Esophagus muscularis mucosa (tissue), 4 donors: ENCODE measurements around the gene ERN1. TPM values are rescaled to one million over a fixed set of nuclear protein-coding genes. Genes with fewer than 3 reads are reported as not detected.

Source experiments
- DNase-seq: peaks from one replicate; pipeline ENCODE4 v3.0.0-alpha.2; 2017; ENCODE audit errors: extremely low spot score
- H3K27ac ChIP-seq, 4 donors: fragments of 200-600 bp; sonication (generic); replicated peaks in 1 of 4; 1 replicate in 3 of 4; 2 replicates in 1 of 4; pipeline ENCODE4 v1.5.1; 2016 to 2019; ENCODE audit warnings: mild to moderate bottlenecking in 1 of 4
- H3K27me3 ChIP-seq, 4 donors: fragments of 200-600 bp; sonication (generic); one replicate each; pipeline versions ENCODE4 v1.5.1 to v1.6.0; 2016 to 2019
- H3K36me3 ChIP-seq, 4 donors: fragments of 200-600 bp; sonication (generic); one replicate each; pipeline ENCODE4 v1.5.1; 2016 to 2019
- H3K4me1 ChIP-seq, 4 donors: fragments of 200-600 bp; sonication (generic); one replicate each; pipeline ENCODE4 v1.5.1; 2016 to 2019
- H3K4me3 ChIP-seq, 4 donors: fragments of 200-600 bp; sonication (generic); 1 replicate in 2 of 4; 2 replicates in 2 of 4; pipeline ENCODE4 v1.5.1; 2016 to 2019; ENCODE audit warnings: mild to moderate bottlenecking in 4 of 4, moderate library complexity in 1 of 4
- H3K9me3 ChIP-seq, 4 donors: fragments of 200-600 bp; sonication (generic); 1 replicate in 3 of 4; 2 replicates in 1 of 4; pipeline ENCODE4 v1.5.1; 2016 to 2019
- CTCF ChIP-seq, 3 experiments: fragments of 200-600 bp in 2 of 3; fragments of 450-650 bp in 1 of 3; sonication (generic) in 2 of 3; IDR thresholded peaks; one replicate each; pipeline ENCODE4 v1.5.1; 2017 to 2019; ENCODE audit warnings: antibody characterized with exemption in 3 of 3, mild to moderate bottlenecking in 2 of 3, moderate library complexity in 1 of 3
- EP300 ChIP-seq: sonication (generic); formaldehyde crosslinking; IDR thresholded peaks from one replicate; pipeline ENCODE4 v1.6.1; 2017; ENCODE audit warnings: antibody characterized with exemption
- POLR2A ChIP-seq: fragments of 450-650 bp; IDR thresholded peaks from one replicate; pipeline ENCODE4 v1.6.1; 2017; ENCODE audit warnings: antibody characterized with exemption, moderate library complexity, mild to moderate bottlenecking, low read depth
- POLR2AphosphoS5 ChIP-seq, 2 donors: sonication (generic); formaldehyde crosslinking; IDR thresholded peaks; one replicate each; pipeline ENCODE4 v1.6.1; 2017; ENCODE audit warnings: antibody characterized with exemption in 2 of 2
- WGBS: methylation state at CpG from one replicate; pipeline ENCODE4 v1.1.5; 2018; 5-methylcytosine and 5-hydroxymethylcytosine counted together
- intact Hi-C: fragments of 100-400 bp; cut with DNase I; formaldehyde crosslinking; loops from one replicate; pipeline ENCODE4 v1.15.1; 2023
- total RNA-seq, 4 donors: library from RNA; depleted of rRNA; stranded (reverse); fragments of >200 nt; gene quantifications; one replicate each; pipeline versions ENCODE4 v1.1.0 to v1.2.1, GENCODE V29; 2016

The ERN1 gene
- total RNA-seq, 4 donors from 2014 or later, result 6.2 to 11.2 (median 9.3) TPM

- no peaks in the 10 kb centered on the region for H3K27me3 ChIP-seq
- TF ChIP-seq EP300, result no peak
- no peak for TF ChIP-seq POLR2A
- TF ChIP-seq POLR2AphosphoS5 (IDR thresholded peaks at IDR 0.05), result no peak
- no peak for TF ChIP-seq CTCF (IDR thresholded peaks at IDR 0.05)
- intact Hi-C loops, result loop anchor here (10.0 kb wide), 1 partner anchor 247 kb away; no protein-coding TSS in a partner anchor
- peaks cover 10 to 19% (median 18%) of the 10 kb centered on the region in 4 donors for H3K36me3 ChIP-seq
- no peaks in the 10 kb centered on the region for H3K9me3 ChIP-seq
- WGBS, result 99% methylated on average over 5 of the region's 5 CpGs
- no peak for DNase-seq
- H3K27ac ChIP-seq, result no peak overlapping the region
- no peak overlapping the region for H3K4me3 ChIP-seq
- no peaks in the 10 kb centered on the region for H3K4me1 ChIP-seq
These were observed 92.1 kb downstream of the ERN1 start for GRCh38 chr17:64037802-64038201.

DNA sequence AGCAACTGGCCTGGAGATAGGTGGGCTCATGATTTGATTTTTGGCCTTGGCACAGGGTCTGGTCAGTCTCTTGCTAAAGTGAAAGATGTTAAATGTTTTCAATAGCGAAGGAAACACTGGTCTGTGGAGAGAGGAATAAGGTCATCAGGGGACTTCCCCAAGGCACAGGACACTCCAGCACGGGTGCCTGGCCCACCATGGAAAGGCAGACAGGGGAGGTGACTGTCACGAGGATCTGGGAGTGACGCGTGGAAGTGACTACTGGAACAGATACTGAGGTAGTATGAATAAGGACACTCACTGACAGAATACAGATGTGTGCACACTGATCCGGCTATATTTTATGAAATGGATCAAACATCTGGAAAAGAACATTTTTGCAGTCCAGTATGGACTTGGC is 92.8 kb downstream of the ERN1 start:
- TF ChIP-seq POLR2A, result no peak

GRCh38 chr17:64036198-64036922 is 93.6 kb downstream of the ERN1 start:
- H3K36me3 ChIP-seq, result peaks cover 6 to 10% (median 6%) of the 10 kb centered on the region in 4 donors
- H3K9me3 ChIP-seq, result no peaks in the 10 kb centered on the region
- no peak for DNase-seq
- no peak for TF ChIP-seq POLR2AphosphoS5 (IDR thresholded peaks at IDR 0.05)
- TF ChIP-seq CTCF (IDR thresholded peaks at IDR 0.05), result no peak
- no peak for TF ChIP-seq POLR2A
- no peak for TF ChIP-seq EP300
- no peak overlapping the region for H3K4me3 ChIP-seq
- 90% methylated on average over 14 of the region's 14 CpGs for whole genome bisulfite sequencing
- H3K27ac ChIP-seq, result no peak overlapping the region
- H3K4me1 ChIP-seq, result no peaks in the 10 kb centered on the region
- intact Hi-C loops, result loop anchor here (10.0 kb wide), 1 partner anchor 248 kb away; no protein-coding TSS in a partner anchor
- no peaks in the 10 kb centered on the region for H3K27me3 ChIP-seq

More for the DNA sequence above, 92.8 kb downstream of the ERN1 start:
- H3K36me3 ChIP-seq, result peaks cover 9 to 19% (median 12%) of the 10 kb centered on the region in 4 donors
- no peaks in the 10 kb centered on the region for H3K9me3 ChIP-seq
- no peak for DNase-seq
- no peaks in the 10 kb centered on the region for H3K27me3 ChIP-seq
- H3K4me1 ChIP-seq, result no peaks in the 10 kb centered on the region
- intact Hi-C loops, result loop anchor here (10.0 kb wide), 1 partner anchor 248 kb away; no protein-coding TSS in a partner anchor
- H3K27ac ChIP-seq, result no peak overlapping the region
- 82% methylated on average over 6 of the region's 6 CpGs for WGBS
- H3K4me3 ChIP-seq, result no peak overlapping the region

- Histone ChIP-seq H3K27me3 (peaks cover 0 to under 1% (median 0%) of the 10 kb centered on the region in 4 donors), H3K9me3 (no peaks in the 10 kb centered on the region), H3K27ac (no peak overlapping the region), H3K4me1 (no peaks in the 10 kb centered on the region), H3K4me3 (no peak overlapping the region), H3K36me3 (no peaks in the 10 kb centered on the region)
- no peak for DNase-seq
- TF ChIP-seq CTCF (IDR thresholded peaks at IDR 0.05) (no peak), POLR2AphosphoS5 (IDR thresholded peaks at IDR 0.05) (no peak), EP300 (no peak), POLR2A (no peak)
- 90% methylated on average over 4 of the region's 4 CpGs for WGBS
- intact Hi-C loops, result loop anchor here (10.0 kb wide), 1 partner anchor 253 kb away; no protein-coding TSS in a partner anchor
These were observed 97.9 kb downstream of the ERN1 start for GRCh38 chr17:64032081-64032480.

- WGBS, result 31% methylated on average over 3 of the region's 3 CpGs
- H3K36me3 ChIP-seq, result no peaks in the 10 kb centered on the region
- H3K27ac ChIP-seq, result no peak overlapping the region
- intact Hi-C loops, result loop anchor here (1.0 kb wide), 1 partner anchor 104 kb away; no protein-coding TSS in a partner anchor
- H3K9me3 ChIP-seq, result no peaks in the 10 kb centered on the region
- peaks cover 0 to 6% (median 2%) of the 10 kb centered on the region in 4 donors for H3K27me3 ChIP-seq
- TF ChIP-seq POLR2AphosphoS5 (IDR thresholded peaks at IDR 0.05) (peak in 1 of 2 donors; percentile 19), EP300 (no peak), CTCF (IDR thresholded peaks at IDR 0.05) (peak; percentile 63 to 80 (median 78)), POLR2A (no peak)
- DNase-seq, result no peak
- peaks cover 3 to 12% (median 11%) of the 10 kb centered on the region in 4 donors for H3K4me1 ChIP-seq
- no peak overlapping the region for H3K4me3 ChIP-seq
These were observed 101.0 kb downstream of the ERN1 start for GRCh38 chr17:64028874-64029464.
